Measurements from ENCODE around the gene KIAA0753.

- TF ChIP-seq, protein P1, sequence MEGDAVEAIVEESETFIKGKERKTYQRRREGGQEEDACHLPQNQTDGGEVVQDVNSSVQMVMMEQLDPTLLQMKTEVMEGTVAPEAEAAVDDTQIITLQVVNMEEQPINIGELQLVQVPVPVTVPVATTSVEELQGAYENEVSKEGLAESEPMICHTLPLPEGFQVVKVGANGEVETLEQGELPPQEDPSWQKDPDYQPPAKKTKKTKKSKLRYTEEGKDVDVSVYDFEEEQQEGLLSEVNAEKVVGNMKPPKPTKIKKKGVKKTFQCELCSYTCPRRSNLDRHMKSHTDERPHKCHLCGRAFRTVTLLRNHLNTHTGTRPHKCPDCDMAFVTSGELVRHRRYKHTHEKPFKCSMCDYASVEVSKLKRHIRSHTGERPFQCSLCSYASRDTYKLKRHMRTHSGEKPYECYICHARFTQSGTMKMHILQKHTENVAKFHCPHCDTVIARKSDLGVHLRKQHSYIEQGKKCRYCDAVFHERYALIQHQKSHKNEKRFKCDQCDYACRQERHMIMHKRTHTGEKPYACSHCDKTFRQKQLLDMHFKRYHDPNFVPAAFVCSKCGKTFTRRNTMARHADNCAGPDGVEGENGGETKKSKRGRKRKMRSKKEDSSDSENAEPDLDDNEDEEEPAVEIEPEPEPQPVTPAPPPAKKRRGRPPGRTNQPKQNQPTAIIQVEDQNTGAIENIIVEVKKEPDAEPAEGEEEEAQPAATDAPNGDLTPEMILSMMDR (IDR thresholded peaks at IDR 0.05; ENCODE audit: low read length): no peak
- TF ChIP-seq EZH2 (IDR thresholded peaks at IDR 0.05; ENCODE audit: borderline replicate concordance, low read length): no peak
Measured at GRCh38 chr17:6528557-6528956, 112.0 kb downstream of the KIAA0753 start.
